Measurements from ENCODE around the gene RNF217.

DNA sequence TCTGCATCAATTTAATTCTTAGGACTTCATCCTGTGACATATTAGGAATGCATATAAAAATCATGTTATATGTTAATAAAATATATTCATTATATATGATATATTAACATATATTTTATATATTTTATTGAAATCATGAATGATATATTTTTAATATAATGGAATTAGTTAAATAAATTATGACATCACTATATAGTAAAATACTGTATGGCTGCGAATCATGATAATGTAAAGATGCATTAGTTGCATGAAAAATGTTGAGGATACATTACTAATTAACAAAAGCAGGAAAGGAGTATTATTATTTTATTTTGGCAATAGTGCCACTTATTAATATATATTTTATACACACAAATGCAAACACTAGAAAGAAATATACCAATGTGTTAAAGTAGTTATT, 8.4 kb upstream of the RNF217 start:
- no peak for TF ChIP-seq HNRNPH1 (optimal IDR thresholded peaks at IDR 0.05; ENCODE audit: low read depth, low read length)
- TF ChIP-seq U2AF1 (optimal IDR thresholded peaks at IDR 0.05; ENCODE audit: low read depth, low read length), result no peak
- TF ChIP-seq, protein P1, sequence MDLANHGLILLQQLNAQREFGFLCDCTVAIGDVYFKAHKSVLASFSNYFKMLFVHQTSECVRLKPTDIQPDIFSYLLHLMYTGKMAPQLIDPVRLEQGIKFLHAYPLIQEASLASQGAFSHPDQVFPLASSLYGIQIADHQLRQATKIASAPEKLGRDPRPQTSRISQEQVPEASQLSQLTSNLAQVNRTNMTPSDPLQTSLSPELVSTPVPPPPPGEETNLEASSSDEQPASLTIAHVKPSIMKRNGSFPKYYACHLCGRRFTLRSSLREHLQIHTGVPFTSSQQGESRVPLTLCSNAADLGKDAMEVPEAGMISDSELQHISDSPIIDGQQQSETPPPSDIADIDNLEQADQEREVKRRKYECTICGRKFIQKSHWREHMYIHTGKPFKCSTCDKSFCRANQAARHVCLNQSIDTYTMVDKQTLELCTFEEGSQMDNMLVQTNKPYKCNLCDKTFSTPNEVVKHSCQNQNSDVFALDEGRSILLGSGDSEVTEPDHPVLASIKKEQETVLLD (CRISPR knock-in tag; IDR thresholded peaks at IDR 0.05; ENCODE audit: low read depth), result no peak
- TF ChIP-seq, protein P2, sequence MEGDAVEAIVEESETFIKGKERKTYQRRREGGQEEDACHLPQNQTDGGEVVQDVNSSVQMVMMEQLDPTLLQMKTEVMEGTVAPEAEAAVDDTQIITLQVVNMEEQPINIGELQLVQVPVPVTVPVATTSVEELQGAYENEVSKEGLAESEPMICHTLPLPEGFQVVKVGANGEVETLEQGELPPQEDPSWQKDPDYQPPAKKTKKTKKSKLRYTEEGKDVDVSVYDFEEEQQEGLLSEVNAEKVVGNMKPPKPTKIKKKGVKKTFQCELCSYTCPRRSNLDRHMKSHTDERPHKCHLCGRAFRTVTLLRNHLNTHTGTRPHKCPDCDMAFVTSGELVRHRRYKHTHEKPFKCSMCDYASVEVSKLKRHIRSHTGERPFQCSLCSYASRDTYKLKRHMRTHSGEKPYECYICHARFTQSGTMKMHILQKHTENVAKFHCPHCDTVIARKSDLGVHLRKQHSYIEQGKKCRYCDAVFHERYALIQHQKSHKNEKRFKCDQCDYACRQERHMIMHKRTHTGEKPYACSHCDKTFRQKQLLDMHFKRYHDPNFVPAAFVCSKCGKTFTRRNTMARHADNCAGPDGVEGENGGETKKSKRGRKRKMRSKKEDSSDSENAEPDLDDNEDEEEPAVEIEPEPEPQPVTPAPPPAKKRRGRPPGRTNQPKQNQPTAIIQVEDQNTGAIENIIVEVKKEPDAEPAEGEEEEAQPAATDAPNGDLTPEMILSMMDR (CRISPR knock-in tag; IDR thresholded peaks at IDR 0.05), result no peak
- no peak for TF ChIP-seq YEATS4 (CRISPR knock-in tag; IDR thresholded peaks at IDR 0.05; ENCODE audit: borderline replicate concordance)
- no peak for TF ChIP-seq FOSL2 (CRISPR knock-in tag; IDR thresholded peaks at IDR 0.05)
- no peak for TF ChIP-seq NCOA2 (CRISPR knock-in tag; IDR thresholded peaks at IDR 0.05)
- no peak for TF ChIP-seq POLR2AphosphoS2 (IDR thresholded peaks at IDR 0.05; ENCODE audit: low read depth, low read length)
- TF ChIP-seq SMC3 (IDR thresholded peaks at IDR 0.05; ENCODE audit: low read length), result no peak
- TF ChIP-seq RFX5 (IDR thresholded peaks at IDR 0.05; ENCODE audit: low read depth, low read length), result no peak
- no peak for TF ChIP-seq ZBTB3 (CRISPR knock-in tag; IDR thresholded peaks at IDR 0.05; ENCODE audit: borderline replicate concordance, low read depth)
- no peak for TF ChIP-seq NBN (conservative IDR thresholded peaks at IDR 0.05)
- TF ChIP-seq, protein P3, sequence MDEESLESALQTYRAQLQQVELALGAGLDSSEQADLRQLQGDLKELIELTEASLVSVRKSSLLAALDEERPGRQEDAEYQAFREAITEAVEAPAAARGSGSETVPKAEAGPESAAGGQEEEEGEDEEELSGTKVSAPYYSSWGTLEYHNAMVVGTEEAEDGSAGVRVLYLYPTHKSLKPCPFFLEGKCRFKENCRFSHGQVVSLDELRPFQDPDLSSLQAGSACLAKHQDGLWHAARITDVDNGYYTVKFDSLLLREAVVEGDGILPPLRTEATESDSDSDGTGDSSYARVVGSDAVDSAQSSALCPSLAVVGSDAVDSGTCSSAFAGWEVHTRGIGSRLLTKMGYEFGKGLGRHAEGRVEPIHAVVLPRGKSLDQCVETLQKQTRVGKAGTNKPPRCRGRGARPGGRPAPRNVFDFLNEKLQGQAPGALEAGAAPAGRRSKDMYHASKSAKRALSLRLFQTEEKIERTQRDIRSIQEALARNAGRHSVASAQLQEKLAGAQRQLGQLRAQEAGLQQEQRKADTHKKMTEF (CRISPR knock-in tag; IDR thresholded peaks at IDR 0.05), result no peak
- TF ChIP-seq SMARCC2 (IDR thresholded peaks at IDR 0.05), result no peak

Data from HepG2 (cell line).